Endometrial microvascular endothelial cells (primary cell): ENCODE data around the gene SCRN2. TPM values are rescaled to one million over a fixed set of nuclear protein-coding genes. Genes with fewer than 3 reads are reported as not detected.

Experiments
- in situ Hi-C: cut with HindIII; loops from 2 replicates; pipeline ENCODE4 v1.10.0; 2017; ENCODE audit warnings: low sequenced_read_pairs, low pct_unique_long_range_greater_than_20kb; ENCODE audit errors: inconsistent ontology term
- total RNA-seq: library from RNA; depleted of rRNA; stranded (reverse); fragments of >200 nt; gene quantifications from one replicate; pipeline ENCODE4 v1.2.3, GENCODE V29; 2015; ENCODE audit errors: inconsistent ontology term

The SCRN2 gene
- total RNA-seq, 1 donor from 2014 or later: 32.3 TPM

DNA sequence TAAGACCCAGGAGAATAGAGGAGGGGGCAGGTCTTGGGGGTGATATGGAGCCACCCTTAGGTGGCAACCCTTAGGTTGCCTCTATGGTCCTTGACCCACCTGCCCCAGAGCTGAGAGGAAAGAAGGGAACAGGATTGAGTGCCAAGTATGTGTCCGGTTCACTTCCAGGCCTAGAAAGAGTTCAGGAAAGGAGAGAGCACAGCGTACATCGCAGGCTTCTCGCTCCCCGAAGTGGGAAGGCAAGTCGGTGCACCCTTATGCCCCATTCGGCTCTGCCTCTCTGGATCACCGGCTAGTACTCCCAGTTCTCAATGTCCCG is 9.3 kb upstream of the SCRN2 start:
- in situ Hi-C loops: no loop called here

DNA sequence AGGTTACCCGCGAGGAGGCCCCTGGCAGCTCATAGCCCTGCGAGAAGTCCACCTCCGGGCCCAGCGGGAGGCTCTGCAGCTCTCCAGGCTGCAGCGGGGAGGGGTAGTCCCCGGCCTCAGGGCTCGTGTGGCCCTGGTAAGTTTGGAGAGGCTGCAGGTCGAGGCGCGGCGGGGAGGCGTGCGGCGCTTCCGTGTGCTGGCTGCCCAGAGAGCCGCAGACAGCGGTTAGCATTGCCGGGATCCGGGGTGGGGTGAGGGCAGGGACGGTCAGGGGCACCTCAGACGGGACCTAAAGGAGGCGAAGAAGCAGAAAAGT is 7.1 kb upstream of the SCRN2 start:
- in situ Hi-C loops: no loop called here

GRCh38 chr17:47847341-47848197 is 6.5 kb upstream of the SCRN2 start:
- in situ Hi-C loops: no loop called here

GRCh38 chr17:47846716-47847340 is 5.8 kb upstream of the SCRN2 start:
- in situ Hi-C loops: no loop called here

GRCh38 chr17:47845716-47846075 is 4.6 kb upstream of the SCRN2 start:
- in situ Hi-C loops: no loop called here

DNA sequence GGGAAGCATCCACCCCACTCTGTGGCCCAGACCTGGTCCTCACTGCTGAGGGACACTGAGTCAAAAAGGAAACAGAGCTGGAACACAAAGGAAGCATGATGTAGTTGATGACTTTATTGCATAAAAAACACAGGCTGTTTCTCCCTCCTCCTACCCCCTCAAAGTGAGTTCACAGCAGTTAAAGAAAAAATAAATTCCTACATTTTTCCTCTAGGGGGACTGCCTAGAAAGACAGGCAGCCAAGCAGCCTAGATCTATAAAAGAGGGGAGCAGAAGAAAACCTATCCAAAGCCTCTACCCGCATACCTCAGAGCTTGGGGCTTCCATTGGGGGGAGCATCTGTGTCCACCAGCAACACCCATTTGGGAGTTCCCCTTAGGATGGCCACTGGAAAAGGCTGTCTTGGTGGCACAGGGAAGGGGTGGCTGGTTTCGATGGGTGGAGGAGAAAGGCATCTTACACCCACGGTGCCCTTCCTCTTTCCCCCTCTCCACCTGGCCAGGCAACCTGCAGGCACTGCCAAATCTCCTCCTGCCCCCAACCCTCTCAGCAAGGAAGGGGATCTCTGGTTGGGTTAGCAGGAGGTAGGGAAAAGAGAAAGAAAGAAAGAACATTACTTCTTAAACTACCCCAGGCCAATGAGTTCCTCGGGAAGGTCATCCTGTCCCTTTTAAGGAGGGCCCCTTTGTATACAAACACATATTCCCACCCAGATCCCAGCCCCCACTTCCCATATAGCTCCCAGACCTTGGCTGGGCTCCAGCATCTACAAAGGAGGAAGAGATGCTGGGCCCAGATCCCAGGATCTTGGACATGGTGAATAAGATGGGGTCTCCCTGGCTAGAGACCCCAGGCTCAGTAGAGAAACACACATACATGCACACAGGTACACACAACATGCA is 4.0 kb upstream of the SCRN2 start:
- in situ Hi-C loops: no loop called here

GRCh38 chr17:47844227-47844626 is 3.2 kb upstream of the SCRN2 start:
- in situ Hi-C loops: no loop called here

DNA sequence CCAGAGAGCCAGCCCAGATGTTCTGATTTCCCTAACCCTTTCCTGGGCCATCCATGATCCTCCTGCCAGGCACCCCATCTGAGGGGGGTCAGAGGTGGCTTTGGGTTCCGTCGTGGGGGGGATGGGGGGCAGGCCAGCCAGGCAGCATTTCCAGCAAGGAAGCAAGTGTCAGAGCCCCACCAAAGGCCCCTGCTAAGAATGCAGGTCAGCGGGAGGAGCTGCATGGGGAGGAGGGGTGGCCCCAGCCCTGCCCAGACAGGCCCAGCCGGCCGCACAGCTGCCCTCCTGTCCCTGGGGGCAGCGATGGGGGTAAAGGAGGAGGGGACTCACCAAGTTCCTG is 2.3 kb upstream of the SCRN2 start:
- in situ Hi-C loops: no loop called here

- in situ Hi-C loops: no loop called here
Measured at GRCh38 chr17:47841488-47842291, 617 bp upstream of the SCRN2 start.

DNA sequence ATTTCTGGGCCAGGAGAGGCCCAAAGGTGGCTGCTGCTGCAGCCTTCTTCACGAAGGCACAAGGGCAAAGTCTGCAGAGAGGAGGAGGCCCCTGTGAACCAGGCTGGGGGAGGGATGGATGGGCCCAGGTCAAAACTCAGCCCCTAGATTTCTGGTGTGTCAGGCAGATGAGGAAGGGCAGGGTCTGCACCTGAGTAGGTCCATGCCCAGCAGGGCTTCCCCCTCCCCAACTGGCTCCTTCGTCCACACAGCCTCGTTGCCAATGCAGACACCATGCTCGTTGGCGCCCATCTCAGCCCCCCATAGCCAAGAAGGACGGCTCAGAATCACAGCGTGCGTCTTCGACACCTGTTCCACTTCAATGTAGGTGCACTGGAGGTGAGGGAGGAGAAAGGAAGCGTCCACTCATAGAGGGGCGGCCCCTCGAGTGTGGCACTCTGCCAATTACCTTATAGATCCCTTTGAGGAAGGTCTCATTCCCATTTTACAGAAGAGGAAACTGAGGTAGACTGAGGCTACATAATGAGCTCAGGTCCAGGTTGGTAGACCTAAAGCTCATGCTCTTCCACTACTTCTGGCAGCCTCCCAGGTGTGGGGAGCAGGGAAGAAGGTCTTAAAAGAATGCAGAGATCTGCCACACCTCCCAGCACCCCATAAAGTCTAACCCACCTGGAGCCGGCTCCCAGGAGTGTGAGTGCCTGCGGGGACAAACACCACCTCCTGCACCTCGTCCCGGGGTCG is 902 bp downstream of the SCRN2 start:
- in situ Hi-C loops: no loop called here

DNA sequence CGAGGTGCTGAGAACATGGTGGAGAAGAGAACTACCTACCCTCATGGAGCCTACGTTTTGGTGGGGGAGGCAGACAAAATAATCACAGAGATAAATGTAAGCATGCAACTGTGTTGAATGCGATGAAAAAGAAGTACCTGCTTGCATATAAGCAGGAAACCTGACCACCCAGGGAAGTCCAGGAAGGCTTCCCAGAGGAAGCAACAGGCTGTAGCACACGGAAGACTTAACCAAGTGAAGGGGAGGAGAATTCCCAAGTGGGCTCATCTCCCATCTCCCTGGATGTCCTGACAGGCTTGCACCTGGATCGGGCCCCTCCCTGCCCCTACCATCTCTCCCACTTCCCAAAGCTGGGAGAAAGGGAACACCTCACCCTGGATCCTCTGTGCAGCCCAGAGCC is 2.0 kb downstream of the SCRN2 start:
- in situ Hi-C loops: no loop called here

- in situ Hi-C loops: no loop called here
Measured at GRCh38 chr17:47838636-47839035, 2.4 kb downstream of the SCRN2 start.

DNA sequence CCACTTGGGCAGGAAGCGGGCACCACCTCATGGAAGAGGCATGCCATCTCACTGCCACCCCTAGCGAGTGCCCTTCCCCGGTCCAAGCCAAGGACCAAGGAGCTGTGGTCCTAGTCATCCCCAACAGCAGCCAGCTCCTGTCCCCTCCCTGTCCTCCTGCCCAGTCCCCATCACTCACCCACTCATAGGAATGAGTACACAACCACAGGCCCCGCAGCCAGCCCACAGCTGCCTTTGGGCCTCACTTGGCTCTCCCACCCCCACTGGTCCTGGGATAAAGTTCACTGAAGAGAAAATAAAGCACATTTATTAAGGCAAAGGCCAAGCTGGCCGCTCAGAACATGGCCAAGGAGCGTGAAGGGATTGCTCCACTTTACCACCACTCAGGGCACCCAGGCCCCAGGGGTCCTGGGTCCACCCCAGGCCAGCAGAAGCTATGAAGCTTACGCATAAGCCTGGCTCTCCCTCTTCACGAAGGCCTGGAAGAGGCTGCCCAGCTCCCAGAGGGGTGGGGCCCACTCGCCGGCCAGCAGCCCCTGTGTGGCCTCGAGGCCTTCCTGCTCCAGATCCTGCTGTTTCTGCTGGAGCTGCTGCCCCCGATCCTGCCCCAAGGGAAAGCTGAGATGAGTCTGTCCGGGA is 3.6 kb downstream of the SCRN2 start:
- in situ Hi-C loops: no loop called here

GRCh38 chr17:47836601-47837000 is 4.5 kb downstream of the SCRN2 start:
- in situ Hi-C loops: no loop called here

- in situ Hi-C loops: no loop called here
Measured at GRCh38 chr17:47834756-47835155, 6.3 kb downstream of the SCRN2 start.

DNA sequence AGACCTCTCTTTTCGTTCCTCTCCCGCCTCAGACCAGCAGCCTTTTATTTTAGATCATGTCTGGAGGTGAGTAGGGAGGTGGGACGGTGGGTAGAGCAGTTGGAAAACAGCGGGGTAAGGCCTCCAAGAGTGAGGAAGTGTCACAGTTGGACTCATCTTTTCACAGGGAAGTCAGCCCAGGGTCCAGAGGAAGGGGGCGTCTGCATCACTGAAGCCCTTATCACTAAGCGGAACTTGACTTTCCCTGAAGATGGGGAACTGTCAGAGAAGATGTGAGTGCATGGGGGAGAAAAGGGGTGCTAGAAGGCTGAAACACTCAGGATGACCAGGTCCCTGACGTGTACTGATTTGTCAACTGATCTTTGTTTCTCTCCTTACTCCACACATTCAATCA is 9.1 kb downstream of the SCRN2 start:
- in situ Hi-C loops: no loop called here

- in situ Hi-C loops: no loop called here
Measured at GRCh38 chr17:47831003-47831933, 9.8 kb downstream of the SCRN2 start, which contains the start of the genes LRRC46 and MRPL10. Gene LRRC46, plus strand, starts transcription at chr17:47831670. Its CDS starts 320 bp downstream, at chr17:47831990. Gene MRPL10, minus strand, starts transcription at chr17:47831541. Its CDS starts 30 bp downstream, at chr17:47831511.
